NCI-H82 treated with DMSO at 0.1 percent for 48 hours (cell line): ENCODE data around the gene TAX1BP1.

Experiments used
- DNase-seq: peaks from one replicate; lab custom pipeline; 2025; ENCODE audit not compliant: unreplicated experiment; lab: John Stamatoyannopoulos, UW

TAX1BP1 gene

DNA sequence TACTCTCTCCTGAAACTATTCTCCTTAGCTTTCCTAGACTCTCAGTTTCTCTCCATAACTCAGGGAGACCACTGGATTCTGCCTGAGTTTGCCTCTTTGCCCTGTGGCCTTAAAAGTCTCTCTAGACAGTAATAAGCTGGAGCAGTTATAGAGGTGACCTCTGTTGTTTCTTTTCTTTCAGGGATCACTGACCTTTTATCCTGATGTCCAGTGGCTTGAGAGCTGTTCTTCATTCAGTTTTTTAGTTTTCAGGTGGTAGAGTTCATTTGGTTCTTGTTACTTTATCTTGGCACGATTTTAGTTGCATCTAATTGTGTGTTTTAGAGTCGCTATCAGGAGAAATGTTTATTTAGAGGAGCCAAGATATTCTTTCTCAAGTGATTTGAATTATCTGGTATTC lies 37.7 kb downstream of the TAX1BP1 start:
- DNase-seq = no peak

DNA sequence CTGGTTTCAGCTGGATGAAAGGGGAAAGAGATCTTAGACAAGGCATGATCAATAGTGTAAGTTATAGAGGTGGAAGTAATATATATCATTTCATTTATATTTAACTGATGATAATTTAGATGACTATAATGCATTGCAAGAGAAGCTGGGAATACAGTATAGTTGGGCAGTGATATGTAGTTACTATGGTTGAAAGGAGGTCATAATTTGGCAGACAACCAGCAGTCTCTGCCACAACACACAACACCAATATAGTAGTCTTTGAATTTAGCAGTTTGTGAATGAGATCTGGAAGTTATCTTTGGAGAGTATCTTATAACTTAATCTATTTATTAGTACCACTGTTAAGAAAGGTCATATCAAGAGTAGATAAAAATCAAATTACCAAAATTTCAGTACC lies 39.9 kb downstream of the TAX1BP1 start:
- DNase-seq = no peak

DNA sequence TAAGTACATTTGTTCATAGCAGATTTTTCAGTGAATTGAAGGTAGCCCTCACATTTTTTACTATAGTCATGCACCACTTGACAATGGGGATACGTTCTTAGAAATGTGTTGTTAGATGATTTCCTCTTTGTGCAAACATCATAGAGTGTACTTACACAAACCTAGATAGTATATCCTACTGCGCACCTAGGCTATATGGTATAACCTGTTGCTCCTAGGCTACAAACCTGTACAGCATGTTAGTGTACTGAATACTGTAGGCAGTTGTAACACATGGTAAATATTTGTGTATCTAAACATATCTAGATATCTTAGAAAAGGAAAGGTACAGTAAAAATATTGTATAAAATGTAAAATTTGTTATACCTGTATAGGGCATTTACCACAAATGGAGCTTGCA lies 41.2 kb downstream of the TAX1BP1 start:
- no peak for DNase-seq

DNA sequence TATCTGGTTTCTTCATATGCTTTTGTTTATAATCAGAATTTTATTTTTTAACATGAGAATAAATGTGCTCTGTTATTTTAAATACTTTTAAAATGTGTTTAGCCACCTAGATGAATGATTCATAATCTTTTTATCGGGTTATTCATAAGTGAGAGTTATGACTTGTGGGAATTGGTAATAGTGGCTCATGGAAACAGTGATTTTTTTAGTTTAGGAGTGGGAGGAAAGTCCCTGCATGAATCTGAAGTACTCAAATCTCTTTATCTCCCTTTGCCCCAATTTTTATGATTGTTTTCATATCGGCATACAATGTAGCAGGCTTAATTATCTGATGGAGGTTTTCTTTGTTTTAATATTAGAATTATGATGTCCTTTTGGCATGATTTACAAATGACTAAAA lies 42.9 kb downstream of the TAX1BP1 start:
- no peak for DNase-seq

DNA sequence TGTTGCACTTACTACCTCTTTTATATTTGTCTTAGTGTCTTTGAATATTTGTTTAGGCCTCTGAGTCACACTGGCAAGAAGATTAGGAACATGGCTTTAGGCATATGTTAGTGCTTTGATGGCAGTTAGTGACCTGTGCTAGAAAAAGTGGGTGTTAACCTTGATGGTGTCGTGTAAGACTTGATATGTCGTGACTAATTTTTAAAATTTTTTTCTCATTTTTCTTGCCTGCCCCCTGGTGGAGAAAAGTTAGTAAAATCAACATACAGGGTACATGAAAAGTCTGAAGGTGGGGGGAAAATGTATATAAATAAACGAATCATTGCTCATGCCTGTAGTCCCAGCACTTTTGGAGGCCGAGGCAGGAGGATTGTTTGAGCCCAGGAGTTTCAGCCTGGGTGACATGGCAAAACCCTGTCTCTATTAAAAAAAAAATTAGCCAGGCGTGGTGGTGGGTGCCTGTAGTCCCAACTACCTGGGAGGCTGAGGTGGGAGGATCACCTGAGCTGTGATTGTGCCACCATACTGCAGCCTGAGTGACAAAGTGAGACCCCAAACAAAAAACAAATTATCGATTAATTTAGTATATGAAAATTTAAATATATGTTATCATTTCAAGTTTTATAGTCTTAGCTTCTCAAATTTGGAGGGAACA lies 44.6 kb downstream of the TAX1BP1 start:
- DNase-seq = no peak

DNA sequence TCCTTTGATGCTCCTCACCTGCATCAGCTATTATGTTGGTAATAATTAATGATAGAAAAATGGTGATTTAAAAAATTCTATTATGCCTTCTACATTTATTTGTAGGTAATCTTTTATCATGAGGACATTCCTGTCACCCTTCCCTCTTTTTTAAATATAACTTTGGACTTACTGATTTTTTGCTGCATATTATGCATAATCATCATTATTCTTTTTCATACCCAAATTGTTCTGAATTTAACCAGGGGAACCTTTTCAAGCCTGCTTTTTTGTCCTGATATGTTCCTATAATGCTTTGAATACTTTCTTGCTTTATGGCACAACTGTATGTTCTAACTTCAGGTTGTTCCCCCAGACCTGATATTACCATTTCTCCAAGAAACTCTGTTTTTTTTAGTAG lies 48.5 kb downstream of the TAX1BP1 start:
- DNase-seq = no peak

DNA sequence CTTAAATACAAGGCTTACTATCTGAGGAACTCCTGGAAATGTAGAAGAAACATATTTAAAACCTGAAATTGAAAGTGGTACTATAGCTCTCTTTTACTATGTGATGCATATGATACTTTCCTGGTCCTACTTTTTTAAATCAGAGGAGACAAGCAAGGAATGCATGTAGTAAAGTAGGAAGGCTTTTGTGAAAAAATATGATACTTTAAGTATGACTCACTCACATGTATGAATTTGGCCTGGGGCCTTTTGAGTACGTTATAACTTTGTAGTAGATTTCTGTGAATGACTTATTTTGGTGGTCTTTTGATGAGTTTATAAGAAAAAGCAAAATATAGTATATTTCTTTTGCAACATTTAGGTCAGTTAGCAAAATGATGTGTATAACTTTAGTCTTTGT lies 53.8 kb downstream of the TAX1BP1 start:
- no peak for DNase-seq

DNA sequence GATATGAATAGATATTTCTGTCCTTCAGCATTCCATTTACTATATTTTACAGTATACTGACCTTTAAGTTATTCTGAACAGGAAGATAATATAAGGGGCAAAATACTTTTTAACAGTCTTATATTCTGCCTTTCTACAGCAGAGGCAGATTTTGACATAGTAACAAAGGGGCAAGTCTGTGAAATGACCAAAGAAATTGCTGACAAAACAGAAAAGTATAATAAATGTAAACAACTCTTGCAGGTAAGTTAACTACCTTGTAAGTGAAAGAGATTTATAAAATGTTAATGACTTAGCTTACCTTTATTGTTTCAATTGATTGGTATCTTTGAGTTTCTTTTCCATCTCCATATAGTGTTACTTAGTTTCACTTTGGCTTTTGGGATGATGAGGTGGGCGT lies 56.0 kb downstream of the TAX1BP1 start:
- DNase-seq = no peak

DNA sequence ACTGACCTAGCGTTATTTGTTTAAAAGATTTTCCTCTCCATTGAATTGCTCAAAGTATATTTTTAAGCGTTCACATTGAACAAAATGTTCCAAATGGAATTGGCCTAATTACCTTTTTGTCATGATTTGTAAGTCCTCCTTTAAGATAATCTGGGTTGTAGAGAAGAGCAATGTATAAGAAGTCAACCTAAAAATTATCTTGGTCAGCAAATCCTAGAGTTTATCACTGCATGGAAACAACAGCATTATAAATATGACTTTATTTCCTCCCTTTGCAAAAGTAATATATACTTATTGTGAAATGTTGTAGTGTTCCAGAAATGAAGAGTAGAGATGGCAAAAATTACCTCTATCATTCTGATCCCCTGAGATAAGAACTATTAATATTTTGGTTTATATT lies 59.2 kb downstream of the TAX1BP1 start:
- DNase-seq = no peak

DNA sequence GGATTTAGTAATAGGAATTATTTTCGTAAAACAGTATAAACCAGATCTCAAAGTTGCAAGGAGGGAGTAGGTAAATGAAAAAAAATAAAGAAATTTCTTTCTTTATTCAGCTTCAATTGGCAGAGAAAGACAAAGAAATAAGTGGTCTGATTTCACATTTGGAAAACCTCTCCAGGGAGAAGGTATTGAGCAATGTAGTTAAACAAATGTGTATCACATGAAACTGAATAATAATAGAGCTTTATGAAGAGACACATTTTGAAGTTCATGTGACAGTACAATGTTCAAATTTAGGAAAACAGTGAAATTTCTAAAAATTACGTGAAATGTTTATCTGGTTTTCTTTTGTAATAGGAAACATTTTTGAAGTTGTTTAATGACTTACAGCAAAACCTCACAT lies 63.0 kb downstream of the TAX1BP1 start:
- DNase-seq = no peak

DNA sequence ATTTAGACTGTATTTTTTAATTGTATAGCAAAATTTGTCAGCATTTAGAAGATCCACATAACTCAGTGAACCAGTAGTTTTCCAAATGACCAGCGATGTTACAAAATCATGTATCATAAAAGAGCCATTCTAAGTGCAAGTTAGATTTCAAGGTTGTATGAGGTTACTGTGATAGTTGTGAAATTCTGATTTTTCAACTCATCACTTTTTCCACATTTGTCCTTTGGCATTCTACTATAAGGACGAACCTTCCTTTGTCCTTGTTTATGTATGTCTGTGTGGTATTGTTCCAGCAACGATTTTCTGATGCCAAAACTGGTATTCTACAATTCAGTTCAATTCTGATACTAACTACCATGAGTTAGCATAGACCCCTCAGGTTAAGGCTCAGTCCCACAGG lies 64.2 kb downstream of the TAX1BP1 start:
- DNase-seq = no peak

DNA sequence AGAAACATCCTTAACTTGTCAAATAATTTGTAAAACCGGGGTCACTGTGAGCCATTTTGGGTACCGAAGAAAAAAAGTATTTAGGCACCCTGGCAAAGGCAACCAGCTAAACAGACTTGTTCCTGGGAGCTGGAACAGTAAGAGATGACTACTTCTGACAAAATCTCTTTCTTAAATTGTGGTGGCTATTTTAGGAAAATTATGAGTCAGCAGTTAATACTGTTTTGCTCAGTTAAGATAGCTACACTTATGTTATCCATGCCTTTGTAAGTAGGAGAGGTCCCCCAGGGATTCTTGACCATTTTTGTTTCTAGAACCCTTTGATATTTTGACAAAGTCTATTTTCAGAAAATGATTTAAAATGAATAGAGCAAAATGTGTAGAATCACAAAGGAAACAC lies 68.7 kb downstream of the TAX1BP1 start:
- DNase-seq = no peak

DNA sequence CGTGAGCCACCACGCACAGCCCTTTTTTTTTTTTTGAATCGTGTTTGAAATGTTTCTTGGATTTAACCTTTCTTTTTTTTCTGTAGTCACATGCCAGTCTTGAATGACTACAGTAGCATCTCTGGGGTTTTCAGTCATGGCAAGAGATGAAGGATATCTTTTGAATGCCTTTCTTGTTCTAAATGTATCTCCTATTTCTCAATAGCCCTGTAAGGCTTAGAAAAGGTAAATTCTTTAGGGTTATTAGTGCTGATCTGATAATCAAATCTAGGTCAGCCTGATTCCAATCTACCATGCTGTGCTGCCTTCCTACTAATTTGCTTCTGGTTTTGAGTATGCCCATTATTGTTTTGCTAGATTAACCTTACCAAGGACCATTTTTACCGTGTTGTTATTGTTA lies 70.2 kb downstream of the TAX1BP1 start:
- no peak for DNase-seq

DNA sequence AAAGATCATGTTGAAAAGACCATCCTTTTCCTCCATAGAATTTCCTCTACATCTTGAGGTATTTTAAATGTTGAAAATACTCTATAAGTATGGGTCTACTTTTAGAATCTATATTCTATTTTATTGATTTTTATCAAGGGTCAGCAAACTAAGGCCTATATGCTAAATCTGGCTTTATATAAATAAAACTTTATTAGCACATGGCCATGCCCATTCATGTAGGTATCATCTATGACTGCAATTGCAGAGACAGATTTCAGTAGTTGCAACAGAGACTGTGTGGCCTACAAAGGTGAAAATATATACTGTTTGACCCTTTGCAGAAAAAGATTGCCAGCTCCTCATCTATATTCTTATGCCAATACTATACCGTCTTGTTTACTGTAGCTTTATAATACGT lies 72.7 kb downstream of the TAX1BP1 start:
- no peak for DNase-seq

DNA sequence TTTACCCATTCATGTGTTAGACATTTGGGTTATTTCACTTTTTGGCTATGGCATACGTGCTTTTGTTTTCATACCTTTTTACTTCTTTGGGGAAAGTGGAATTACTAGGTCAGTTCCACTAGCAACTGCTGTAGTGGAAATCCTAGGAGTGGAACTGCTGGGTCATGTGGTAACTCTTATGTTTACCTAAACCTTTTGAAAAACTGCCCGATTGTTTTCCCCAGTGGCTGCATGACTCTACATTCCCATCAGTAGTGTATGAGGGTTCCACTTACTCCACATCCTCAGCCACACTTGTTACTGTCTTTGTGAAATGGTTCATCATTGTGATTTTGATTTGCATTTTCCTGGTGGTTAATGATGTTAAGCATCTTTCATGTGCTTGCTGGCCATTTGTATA lies 82.3 kb downstream of the TAX1BP1 start:
- no peak for DNase-seq

DNA sequence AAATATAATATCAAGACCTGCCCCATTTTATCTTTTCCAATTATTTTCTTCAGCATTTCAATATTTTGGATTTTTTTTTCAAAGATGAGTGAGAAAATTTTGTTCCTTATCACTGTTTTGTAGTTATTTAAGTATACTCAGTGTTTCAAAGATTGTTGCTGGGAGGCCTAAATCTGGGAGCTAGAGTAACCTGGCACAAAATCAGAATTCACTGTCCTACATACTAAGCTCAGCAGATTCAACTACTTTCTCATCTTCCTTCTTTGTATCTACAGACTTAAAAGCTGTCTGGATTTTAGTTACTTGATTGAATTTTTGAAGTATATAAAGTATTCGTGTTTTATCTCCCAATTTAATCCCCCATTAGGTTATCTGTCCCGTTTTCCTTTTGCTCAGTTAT lies 85.9 kb downstream of the TAX1BP1 start:
- DNase-seq = no peak

DNA sequence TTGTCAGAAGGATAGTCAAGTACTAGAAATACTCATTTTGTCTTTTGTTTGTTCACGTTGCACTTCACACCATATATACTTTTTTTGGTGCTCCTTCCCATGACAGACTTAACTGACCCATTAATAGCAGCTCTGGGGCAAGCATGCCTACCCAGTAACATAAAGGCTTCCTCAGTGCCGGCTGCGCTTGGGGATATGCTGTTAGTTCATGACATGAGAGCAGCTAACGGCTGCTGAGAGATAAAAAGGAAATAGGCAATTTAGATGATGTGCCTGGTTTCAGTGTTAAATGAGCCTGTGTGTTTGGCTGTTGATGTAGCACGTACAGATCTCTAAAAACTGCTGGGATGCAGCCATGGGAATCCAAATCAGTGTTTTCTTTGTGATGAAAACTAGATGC lies 86.4 kb downstream of the TAX1BP1 start:
- DNase-seq = no peak

DNA sequence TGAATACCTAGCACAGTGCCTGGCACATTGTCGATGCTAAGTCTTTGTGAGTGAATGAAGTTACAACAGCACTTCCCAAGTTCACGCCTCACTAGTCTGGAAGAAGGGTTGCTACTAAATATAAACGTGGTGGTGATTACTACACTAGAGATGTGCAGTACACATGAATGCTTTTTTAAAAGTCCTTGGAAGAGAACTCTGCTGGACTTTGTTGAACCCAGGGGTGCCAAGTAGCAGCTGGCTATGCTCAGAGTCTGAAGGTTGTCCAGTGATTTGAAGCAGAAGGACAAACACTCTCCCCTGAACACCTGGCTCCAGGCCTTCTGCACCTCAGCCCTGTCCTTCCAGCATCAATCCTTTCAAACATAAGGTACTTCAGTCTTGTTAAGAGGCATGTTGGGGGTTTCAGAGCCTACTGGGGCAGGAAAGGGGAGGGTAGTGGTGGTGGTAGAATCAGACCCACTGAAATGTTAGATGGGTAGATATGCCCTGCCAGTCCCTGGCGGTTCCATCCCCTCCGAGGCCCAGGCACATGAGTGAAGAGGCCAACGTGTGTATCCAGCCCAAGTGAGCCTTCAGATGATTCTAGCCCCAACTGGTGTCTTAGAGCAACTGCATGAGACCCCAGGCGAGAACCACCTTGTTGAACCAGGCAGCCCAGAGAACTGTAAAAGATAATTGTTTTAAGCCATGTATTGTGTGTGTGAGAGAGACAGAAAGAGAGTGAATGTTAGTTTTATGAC lies 94.4 kb downstream of the TAX1BP1 start:
- no peak for DNase-seq

DNA sequence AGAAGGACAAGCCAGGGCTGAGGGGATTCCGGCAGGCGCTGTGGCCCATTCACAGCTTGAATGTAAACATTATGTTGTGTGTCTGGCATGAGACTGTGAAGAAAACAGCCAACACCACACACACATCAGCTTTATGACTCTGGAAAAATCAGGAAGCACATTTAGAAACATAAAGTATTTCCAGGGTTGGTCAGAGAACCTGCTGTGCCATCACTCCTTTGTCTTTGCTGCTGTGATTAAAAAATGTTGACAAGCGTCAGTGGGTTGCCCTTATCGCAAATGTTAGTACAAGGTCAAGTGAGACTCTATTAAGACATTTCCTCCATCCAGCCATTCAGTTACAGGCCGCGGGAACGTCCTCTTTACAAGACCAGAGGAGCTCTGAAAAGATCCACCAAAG lies 95.4 kb downstream of the TAX1BP1 start:
- no peak for DNase-seq

DNA sequence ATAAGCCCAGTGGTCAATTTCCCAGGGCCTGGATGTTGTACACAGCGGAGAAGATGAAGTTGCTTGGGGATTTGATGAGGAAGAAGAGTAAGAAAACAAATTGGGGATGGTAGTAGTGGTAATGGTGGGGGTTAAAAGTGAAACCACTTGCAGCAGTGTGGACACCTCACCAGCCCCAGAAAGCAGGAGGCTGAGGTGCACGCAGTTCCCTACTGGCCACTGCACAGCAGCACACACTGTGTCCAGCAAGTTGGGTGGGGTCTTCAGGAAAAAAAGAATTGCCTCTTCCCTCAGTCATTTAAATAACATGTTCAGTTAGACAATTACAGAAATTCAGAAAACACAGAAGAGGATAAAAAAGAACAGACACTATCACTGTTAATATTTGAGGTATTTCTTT lies 96.6 kb downstream of the TAX1BP1 start:
- no peak for DNase-seq

DNA sequence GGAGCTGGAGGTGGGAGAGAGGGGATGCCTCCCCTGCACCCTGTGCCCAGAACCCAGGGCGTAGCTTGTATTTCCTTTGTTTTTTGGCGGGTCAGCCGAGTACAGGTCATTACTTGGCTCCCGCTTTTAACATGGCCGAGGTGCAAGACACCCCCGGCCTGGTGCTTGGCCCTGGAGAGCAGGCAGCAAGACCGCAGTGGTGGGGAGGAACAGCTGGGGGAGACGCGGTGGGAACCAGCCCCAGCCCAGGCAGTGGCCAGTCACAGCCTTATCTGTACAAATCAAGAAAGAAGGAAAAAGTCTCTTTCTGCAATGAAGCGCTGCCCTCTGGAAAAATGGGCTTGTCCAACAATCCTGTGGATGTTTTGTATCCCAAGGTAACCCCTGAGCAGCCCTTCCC lies 99.1 kb downstream of the TAX1BP1 start:
- no peak for DNase-seq

DNA sequence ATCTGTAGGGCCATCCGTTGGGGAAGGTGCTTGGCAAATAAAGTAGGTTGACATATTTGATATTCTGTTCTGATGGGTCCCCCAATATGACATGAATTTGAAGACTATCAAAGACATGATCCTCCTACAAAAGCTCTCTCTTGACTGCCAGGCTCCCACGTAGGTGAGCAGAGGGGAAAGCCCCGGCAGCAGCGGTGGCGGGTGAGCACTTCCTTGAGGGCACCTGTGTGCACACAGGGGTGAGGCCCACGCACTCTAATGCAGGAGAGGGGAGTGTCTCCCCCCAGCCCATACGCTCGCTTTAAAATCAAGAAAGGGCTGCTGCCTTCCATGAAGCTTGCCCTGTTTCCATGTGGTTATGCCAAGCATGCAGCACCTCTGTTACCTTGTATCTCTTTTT lies 100.4 kb downstream of the TAX1BP1 start:
- no peak for DNase-seq

DNA sequence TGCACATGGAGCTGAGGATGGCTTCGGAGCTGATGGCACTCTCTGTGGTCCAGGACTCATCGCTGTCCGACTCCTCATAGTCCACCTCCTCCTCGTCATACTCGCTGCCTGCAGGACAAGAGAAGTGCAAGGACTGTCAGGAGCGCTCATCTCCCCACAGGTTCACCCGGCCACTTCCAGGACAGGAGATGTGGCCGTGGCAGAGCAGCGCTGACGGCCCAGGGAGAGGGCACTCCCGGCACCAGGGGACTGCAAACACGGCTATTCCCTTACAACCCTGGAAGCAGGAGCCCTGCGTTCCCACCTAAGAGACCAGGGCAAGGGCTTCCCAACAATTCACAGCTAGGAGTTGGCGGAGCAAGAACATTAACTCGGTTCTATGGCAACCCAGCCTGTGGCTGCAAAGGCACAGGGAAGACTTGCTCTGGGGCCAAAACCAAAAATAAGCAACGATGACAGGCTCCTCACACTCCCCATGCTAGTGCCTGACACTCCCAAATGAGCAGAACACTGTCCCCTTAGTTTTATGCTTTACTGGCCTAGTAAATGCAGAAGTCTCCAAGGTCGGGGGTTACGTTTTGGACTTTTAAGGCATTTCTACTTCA lies 100.9 kb downstream of the TAX1BP1 start:
- DNase-seq = no peak
